Activated CD8-positive, alpha-beta T cell treated with anti-CD3 and anti-CD28 coated beads for 36 hours (primary cell): ENCODE data around the gene COL5A3. TPM values are rescaled to one million over a fixed set of nuclear protein-coding genes. Genes with fewer than 3 reads are reported as not detected.

Source experiments
- ATAC-seq: fragments of 200-7000 bp; cut with Tn5 transposase; one replicate; pipeline ENCODE4 v1.10.0; 2021; ENCODE audit warnings: mild to moderate bottlenecking, moderate library complexity
- CTCF ChIA-PET: fragments of 350-600 bp; sonication (Branson Sonifier 250); formaldehyde crosslinking; loops from one replicate; lab custom pipeline; 2021; ENCODE audit warnings: antibody characterized with exemption; lab: Charles Lee
- POLR2A ChIA-PET: fragments of 350-600 bp; sonication (Branson Sonifier 250); formaldehyde crosslinking; loops from one replicate; lab custom pipeline; 2021; ENCODE audit warnings: antibody characterized with exemption; lab: Charles Lee
- DNase-seq: peaks from one replicate; pipeline ENCODE4 v3.0.0-alpha.2; 2020
- H3K27ac Mint-ChIP-seq: one replicate; pipeline ENCODE4 v1.8.0; 2021; ENCODE audit warnings: mild to moderate bottlenecking, mixed read lengths
- H3K27me3 Mint-ChIP-seq: one replicate; pipeline ENCODE4 v1.8.0; 2021; ENCODE audit warnings: mixed read lengths
- H3K36me3 Mint-ChIP-seq: one replicate; pipeline ENCODE4 v1.8.0; 2021; ENCODE audit warnings: low read depth, mixed read lengths
- H3K4me1 Mint-ChIP-seq: one replicate; pipeline ENCODE4 v1.8.0; 2021; ENCODE audit warnings: low read depth, mixed read lengths
- H3K4me3 Mint-ChIP-seq: one replicate; pipeline ENCODE4 v1.8.0; 2021; ENCODE audit warnings: mild to moderate bottlenecking, moderate library complexity, mixed read lengths
- H3K9me3 Mint-ChIP-seq: one replicate; pipeline ENCODE4 v1.8.0; 2021; ENCODE audit warnings: mixed read lengths
- CTCF ChIP-seq: fragments of 200-600 bp; IDR thresholded peaks from one replicate; pipeline ENCODE4 v1.8.0; 2022; ENCODE audit warnings: antibody characterized with exemption, mild to moderate bottlenecking
- intact Hi-C: fragments of 100-400 bp; cut with micrococcal nuclease; formaldehyde crosslinking; loops from one replicate; pipeline ENCODE4 v1.10.0; 2022
- total RNA-seq, 2 experiments: library from RNA; stranded (reverse); gene quantifications; one replicate each; pipeline ENCODE4 v1.2.3, GENCODE V29; 2021

The COL5A3 gene
- total RNA-seq, 2 experiments from 2014 or later: 2.7 to 2.8 TPM

GRCh38 chr19:10013316-10013715 is 3.0 kb upstream of the COL5A3 start, which contains the start of gene RDH8:
TSS of gene RDH8 (plus strand) at chr19:10013483. CDS start at chr19:10013498, 15 bp downstream.
- ChIA-PET CTCF (interaction anchor here (6.0 kb wide), 1 partner anchor 14 kb away, joined by 26 read pairs; no protein-coding TSS in a partner anchor), POLR2A (interaction anchor here (0.6 kb wide), 1 partner anchor 201 kb away, joined by 3 read pairs; no protein-coding TSS in a partner anchor)
- Mint-ChIP-seq H3K4me3 (no peak within 1 kb of the TSS), H3K27ac (no peak within 1 kb of the TSS), H3K4me1 (peaks cover 11% of the 10 kb centered on the region), H3K9me3 (no peaks in the 10 kb centered on the region), H3K27me3 (peaks cover 35% of the 10 kb centered on the region), H3K36me3 (no peaks in the 10 kb centered on the region)
- ATAC-seq: no peak
- DNase-seq: no peak
- intact Hi-C loops: no loop called here
- TF ChIP-seq CTCF: no peak

- Mint-ChIP-seq H3K4me1 (peaks cover 19% of the 10 kb centered on the region), H3K9me3 (no peaks in the 10 kb centered on the region), H3K4me3 (no peak overlapping the region), H3K36me3 (no peaks in the 10 kb centered on the region), H3K27me3 (peaks cover 44% of the 10 kb centered on the region), H3K27ac (no peak overlapping the region)
- POLR2A ChIA-PET: no interaction called here
- CTCF ChIA-PET: interaction anchor here (2.0 kb wide), 1 partner anchor 16 kb away, joined by 11 read pairs; no protein-coding TSS in a partner anchor
- intact Hi-C loops: no loop called here
- DNase-seq (no peak), ATAC-seq (no peak)
- TF ChIP-seq CTCF: no peak
Observed at GRCh38 chr19:10011974-10012373, 1.7 kb upstream of the COL5A3 start.

GRCh38 chr19:10010939-10011338 is 635 bp upstream of the COL5A3 start:
- H3K27me3 Mint-ChIP-seq: peaks cover 49% of the 10 kb centered on the region

GRCh38 chr19:10009714-10010224 is 535 bp downstream of the COL5A3 start:
- Mint-ChIP-seq H3K27ac (no peak overlapping the region), H3K36me3 (no peaks in the 10 kb centered on the region), H3K4me3 (no peak overlapping the region), H3K27me3 (peaks cover 49% of the 10 kb centered on the region), H3K9me3 (no peaks in the 10 kb centered on the region), H3K4me1 (peaks cover 31% of the 10 kb centered on the region)
- POLR2A ChIA-PET: no interaction called here
- CTCF ChIA-PET: interaction anchor here (2.0 kb wide), 1 partner anchor 18 kb away, joined by 11 read pairs; no protein-coding TSS in a partner anchor
- TF ChIP-seq CTCF: no peak
- ATAC-seq (no peak), DNase-seq (no peak)
- intact Hi-C loops: no loop called here

More at GRCh38 chr19:10010939-10011338, 635 bp upstream of the COL5A3 start:
- H3K4me1 Mint-ChIP-seq: peaks cover 27% of the 10 kb centered on the region
- TF ChIP-seq CTCF: no peak
- ChIA-PET CTCF (interaction anchor here (1.1 to 2.0 kb wide), 2 partner anchors 11 to 17 kb away, joined by 3 to 11 read pairs; no protein-coding TSS in a partner anchor), POLR2A (interaction anchor here (0.6 kb wide), 1 partner anchor 61 kb away, joined by 3 read pairs; no protein-coding TSS in a partner anchor)
- no peaks in the 10 kb centered on the region for H3K9me3 Mint-ChIP-seq
- intact Hi-C loops: no loop called here
- H3K27ac Mint-ChIP-seq: no peak overlapping the region
- DNase-seq (no peak), ATAC-seq (no peak)
- no peaks in the 10 kb centered on the region for H3K36me3 Mint-ChIP-seq
- H3K4me3 Mint-ChIP-seq: no peak overlapping the region

GRCh38 chr19:10008184-10008765 is 2.0 kb downstream of the COL5A3 start:
- DNase-seq: no peak
- POLR2A ChIA-PET: no interaction called here
- Mint-ChIP-seq H3K36me3 (no peaks in the 10 kb centered on the region), H3K27ac (no peak overlapping the region), H3K4me1 (peaks cover 36% of the 10 kb centered on the region), H3K4me3 (no peak overlapping the region), H3K9me3 (no peaks in the 10 kb centered on the region), H3K27me3 (peaks cover 47% of the 10 kb centered on the region)
- no peak for ATAC-seq
- TF ChIP-seq CTCF: no peak
- CTCF ChIA-PET: interaction anchor here (1.1 to 1.2 kb wide), 2 partner anchors 8 to 112 kb away, joined by 4 to 5 read pairs; partner anchors contain the start of gene EIF3G
- intact Hi-C loops: no loop called here
